ENCODE measurements around the gene CD81.

- no peak for TF ChIP-seq CTCF (IDR thresholded peaks at IDR 0.05)
- TF ChIP-seq TCF7L2 (IDR thresholded peaks at IDR 0.05; ENCODE audit: low read depth, low read length), result no peak
- TF ChIP-seq POLR2AphosphoS5 (IDR thresholded peaks at IDR 0.05; ENCODE audit: low read depth, low read length), result no peak
- no peak for TF ChIP-seq REST (IDR thresholded peaks at IDR 0.05; ENCODE audit: insufficient read depth in 1 of 2, low read depth in 2 of 2, low read length in 1 of 2)
Observed at GRCh38 chr11:2432628-2433071, 55.5 kb downstream of the CD81 start.
